ENCODE results near the gene NECAB3.

- TF ChIP-seq POLR2A (IDR thresholded peaks at IDR 0.05) (no peak), CTCF (IDR thresholded peaks at IDR 0.05) (peak; percentile 83 to 95 (median 93))
Observed at GRCh38 chr20:33667676-33668465, 6.4 kb downstream of the NECAB3 start.

Data from ovary (tissue), 3 donors.